Astrocyte of the cerebellum (primary cell): ENCODE data around the gene CFAP410.

Source experiments
- DNase-seq: peaks from one replicate; pipeline ENCODE4 v3.0.0-alpha.2; 2011; ENCODE audit warnings: low read depth
- H3K4me3 ChIP-seq: 2 replicates; pipeline ENCODE4 v1.5.1; 2011; ENCODE audit warnings: mild to moderate bottlenecking, low read depth, low read length, moderate library complexity
- CTCF ChIP-seq: IDR thresholded peaks from 2 replicates; pipeline ENCODE4 v1.5.1; 2012; ENCODE audit warnings: low read length, low read depth, moderate library complexity, mild to moderate bottlenecking; ENCODE audit errors: missing control alignments
- in situ Hi-C: cut with HindIII; loops from 2 replicates; pipeline ENCODE4 v1.10.0; 2017; ENCODE audit warnings: low sequenced_read_pairs

The CFAP410 gene

GRCh38 chr21:44379991-44380865 is 41.0 kb upstream of the CFAP410 start:
- DNase-seq = no peak
- in situ Hi-C loops = loop anchor here (25.0 kb wide), 1 partner anchor 107 kb away; no protein-coding TSS in a partner anchor
- H3K4me3 ChIP-seq = no peak overlapping the region
- TF ChIP-seq CTCF = no peak

- H3K4me3 ChIP-seq = no peak overlapping the region
- TF ChIP-seq CTCF = no peak
- no peak for DNase-seq
- in situ Hi-C loops = loop anchor here (25.0 kb wide), 1 partner anchor 108 kb away; no protein-coding TSS in a partner anchor
Observed at GRCh38 chr21:44379515-44379848, 40.3 kb upstream of the CFAP410 start.

- H3K4me3 ChIP-seq = no peak overlapping the region
- no peak for DNase-seq
- TF ChIP-seq CTCF = no peak
- in situ Hi-C loops = loop anchor here (25.0 kb wide), 1 partner anchor 108 kb away; no protein-coding TSS in a partner anchor
Observed at GRCh38 chr21:44378646-44379514, 39.7 kb upstream of the CFAP410 start.

GRCh38 chr21:44377922-44378645 is 38.9 kb upstream of the CFAP410 start:
- no peak overlapping the region for H3K4me3 ChIP-seq
- no peak for TF ChIP-seq CTCF
- in situ Hi-C loops = loop anchor here (25.0 kb wide), 1 partner anchor 109 kb away; no protein-coding TSS in a partner anchor

GRCh38 chr21:44377201-44377921 is 38.2 kb upstream of the CFAP410 start:
- in situ Hi-C loops = loop anchor here (25.0 kb wide), 1 partner anchor 110 kb away; no protein-coding TSS in a partner anchor
- H3K4me3 ChIP-seq = no peak overlapping the region
- no peak for TF ChIP-seq CTCF
- no peak for DNase-seq

More at GRCh38 chr21:44377922-44378645, 38.9 kb upstream of the CFAP410 start:
- DNase-seq = no peak
